Fibroblast of villous mesenchyme (primary cell): ENCODE results near the gene GORASP1. TPM values are rescaled to one million over a fixed set of nuclear protein-coding genes. Genes with fewer than 3 reads are reported as not detected.

Experiments used
- DNase-seq: peaks from one replicate; pipeline ENCODE4 v3.0.0-alpha.2; 2010; ENCODE audit warnings: low read depth
- H3K4me3 ChIP-seq: 2 replicates; pipeline ENCODE4 v1.5.1; 2011; ENCODE audit warnings: low read depth, mild to moderate bottlenecking, low read length
- CTCF ChIP-seq: IDR thresholded peaks from 2 replicates; pipeline ENCODE4 v1.5.1; 2012; ENCODE audit warnings: low read depth, mild to moderate bottlenecking, low read length; ENCODE audit not compliant: insufficient read depth
- total RNA-seq: library from RNA; depleted of rRNA; stranded (reverse); fragments of >200 nt; gene quantifications from 2 replicates; pipeline ENCODE4 v1.2.3, GENCODE V29; 2012

Gene GORASP1
- total RNA-seq, 1 donor: 44.9 TPM

GRCh38 chr3:39139442-39139841 is 32.0 kb upstream of the GORASP1 start:
- no peak for DNase-seq
- no peak for TF ChIP-seq CTCF
- no peak overlapping the region for H3K4me3 ChIP-seq

- TF ChIP-seq CTCF: no peak
- DNase-seq: no peak
- H3K4me3 ChIP-seq: no peak overlapping the region
Measured at GRCh38 chr3:39138804-39139415, 31.5 kb upstream of the GORASP1 start.

DNA sequence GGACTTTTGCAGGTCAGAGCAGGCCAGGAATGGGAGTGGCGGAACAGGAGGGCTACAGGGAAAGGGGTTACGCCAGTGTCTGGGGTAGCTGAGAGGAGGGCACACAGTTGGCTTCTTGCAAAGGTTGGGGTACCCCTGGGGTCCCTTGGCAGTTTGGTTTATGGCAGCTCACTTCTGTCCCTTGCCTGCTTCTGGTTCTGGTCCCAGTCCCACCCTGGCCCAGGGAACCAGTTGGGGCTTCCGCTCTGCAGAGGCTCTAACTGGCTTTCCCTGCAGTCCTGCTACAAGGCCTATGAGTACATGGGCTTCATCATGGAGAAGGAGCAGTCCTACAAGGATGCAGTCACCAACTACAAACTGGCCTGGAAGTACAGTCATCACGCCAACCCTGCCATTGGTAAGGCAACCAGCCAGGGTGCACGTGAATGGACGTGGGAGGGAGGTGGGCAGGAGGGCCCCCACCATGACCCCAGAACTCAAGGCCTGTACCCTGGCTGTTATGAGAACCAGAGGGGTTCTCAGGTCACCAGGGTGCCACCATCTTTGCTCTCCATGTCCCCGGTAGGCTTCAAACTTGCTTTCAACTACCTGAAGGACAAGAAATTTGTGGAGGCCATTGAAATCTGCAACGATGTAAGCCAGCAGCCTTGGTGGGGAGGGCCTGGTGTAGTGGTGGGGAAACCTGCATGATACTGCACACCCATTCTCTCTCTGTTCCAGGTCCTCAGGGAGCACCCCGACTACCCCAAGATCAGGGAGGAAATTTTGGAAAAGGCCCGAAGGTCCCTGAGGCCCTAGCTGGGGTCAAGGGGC is 30.8 kb upstream of the GORASP1 start:
- DNase-seq: no peak

GRCh38 chr3:39137435-39137936 is 30.1 kb upstream of the GORASP1 start:
- no peak for DNase-seq
- no peak for TF ChIP-seq CTCF
- H3K4me3 ChIP-seq: no peak overlapping the region

More for the DNA sequence above, 30.8 kb upstream of the GORASP1 start:
- no peak overlapping the region for H3K4me3 ChIP-seq
- TF ChIP-seq CTCF: no peak

- no peak overlapping the region for H3K4me3 ChIP-seq
- TF ChIP-seq CTCF: no peak
- DNase-seq: no peak
Measured at GRCh38 chr3:39136533-39137434, 29.4 kb upstream of the GORASP1 start.

- DNase-seq: no peak
Measured at GRCh38 chr3:39135170-39135805, 27.9 kb upstream of the GORASP1 start.

More at GRCh38 chr3:39135170-39135805, 27.9 kb upstream of the GORASP1 start:
- TF ChIP-seq CTCF: no peak
- H3K4me3 ChIP-seq: no peak overlapping the region
